Measurements from ENCODE around the gene CORO6. TPM values are rescaled to one million over a fixed set of nuclear protein-coding genes. Genes with fewer than 3 reads are reported as not detected.

CORO6 gene
- total and polyA plus RNA-seq, 2 of the 13 experiments (the other 11 are each of a cell fraction or from before 2014, with no cell fraction given) = 0.42 to 0.82 TPM

- no peak for TF ChIP-seq FOXO1 (CRISPR knock-in tag; IDR thresholded peaks at IDR 0.05)
- peak; percentile 67 for TF ChIP-seq DR1 (CRISPR knock-in tag; IDR thresholded peaks at IDR 0.05)
- TF ChIP-seq NFYB (CRISPR knock-in tag; IDR thresholded peaks at IDR 0.05) = no peak
- no peak for TF ChIP-seq FOXK2 (IDR thresholded peaks at IDR 0.05)
- no peak for TF ChIP-seq SMARCC2 (IDR thresholded peaks at IDR 0.05)
- TF ChIP-seq RBM39 (IDR thresholded peaks at IDR 0.05; ENCODE audit: low read depth, low read length, poor library complexity, severe bottlenecking) = peak; percentile 60
- TF ChIP-seq PAF1 (CRISPR knock-in tag; IDR thresholded peaks at IDR 0.05) = no peak
- TF ChIP-seq CTCF (CRISPR knock-in tag; IDR thresholded peaks at IDR 0.05) = peak; percentile 92
- TF ChIP-seq, protein P1, sequence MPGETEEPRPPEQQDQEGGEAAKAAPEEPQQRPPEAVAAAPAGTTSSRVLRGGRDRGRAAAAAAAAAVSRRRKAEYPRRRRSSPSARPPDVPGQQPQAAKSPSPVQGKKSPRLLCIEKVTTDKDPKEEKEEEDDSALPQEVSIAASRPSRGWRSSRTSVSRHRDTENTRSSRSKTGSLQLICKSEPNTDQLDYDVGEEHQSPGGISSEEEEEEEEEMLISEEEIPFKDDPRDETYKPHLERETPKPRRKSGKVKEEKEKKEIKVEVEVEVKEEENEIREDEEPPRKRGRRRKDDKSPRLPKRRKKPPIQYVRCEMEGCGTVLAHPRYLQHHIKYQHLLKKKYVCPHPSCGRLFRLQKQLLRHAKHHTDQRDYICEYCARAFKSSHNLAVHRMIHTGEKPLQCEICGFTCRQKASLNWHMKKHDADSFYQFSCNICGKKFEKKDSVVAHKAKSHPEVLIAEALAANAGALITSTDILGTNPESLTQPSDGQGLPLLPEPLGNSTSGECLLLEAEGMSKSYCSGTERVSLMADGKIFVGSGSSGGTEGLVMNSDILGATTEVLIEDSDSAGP (CRISPR knock-in tag; IDR thresholded peaks at IDR 0.05; ENCODE audit: borderline replicate concordance) = peak; percentile 81
- 0 out of 2 replicates have a peak, but pooled peaks have one; percentile 7 for TF ChIP-seq RAD21 (CRISPR knock-in tag; IDR thresholded peaks at IDR 0.05)
- TF ChIP-seq SP1 (IDR thresholded peaks at IDR 0.05) = no peak
- peak; percentile 55; the same call in 1 of the 2 replicates for TF ChIP-seq SP1 (CRISPR knock-in tag; IDR thresholded peaks at IDR 0.05)
- no peak for TF ChIP-seq ZNF232 (CRISPR knock-in tag; IDR thresholded peaks at IDR 0.05; ENCODE audit: borderline replicate concordance)
- 0 out of 2 replicates have a peak, but pooled peaks have one; percentile 31 for TF ChIP-seq ZNF275 (CRISPR knock-in tag; IDR thresholded peaks at IDR 0.05; ENCODE audit: borderline replicate concordance)
- no peak for TF ChIP-seq ZNF549 (CRISPR knock-in tag; IDR thresholded peaks at IDR 0.05)
- 0 out of 2 replicates have a peak, but pooled peaks have one; percentile 42 for TF ChIP-seq ZNF563 (CRISPR knock-in tag; IDR thresholded peaks at IDR 0.05)
- TF ChIP-seq MIER2 (CRISPR knock-in tag; IDR thresholded peaks at IDR 0.05) = 0 out of 2 replicates have a peak, but pooled peaks have one; percentile 31
- TF ChIP-seq ZSCAN9 (CRISPR knock-in tag; IDR thresholded peaks at IDR 0.05; ENCODE audit: borderline replicate concordance) = 0 out of 2 replicates have a peak, but pooled peaks have one; percentile 42
- TF ChIP-seq ZFX (CRISPR knock-in tag; IDR thresholded peaks at IDR 0.05; ENCODE audit: low read depth) = peak; percentile 43
- 0 out of 2 replicates have a peak, but pooled peaks have one; percentile 77 for TF ChIP-seq FIP1L1 (IDR thresholded peaks at IDR 0.05; ENCODE audit: borderline replicate concordance, insufficient read depth, low read depth, low read length)
- peak; percentile 6; the same call in 1 of the 2 replicates for TF ChIP-seq KDM5B (CRISPR knock-in tag; IDR thresholded peaks at IDR 0.05; ENCODE audit: borderline replicate concordance)
- TF ChIP-seq TARDBP (CRISPR knock-in tag; IDR thresholded peaks at IDR 0.05) = peak; percentile 51; the same call in 1 of the 2 replicates
- no peak for TF ChIP-seq ZNF451 (CRISPR knock-in tag; IDR thresholded peaks at IDR 0.05)
- peak; percentile 90 for TF ChIP-seq KDM2A (CRISPR knock-in tag; IDR thresholded peaks at IDR 0.05; ENCODE audit: borderline replicate concordance, low read depth)
- TF ChIP-seq HOXA3 (CRISPR knock-in tag; IDR thresholded peaks at IDR 0.05) = peak; percentile 62
- TF ChIP-seq ZNF746 (CRISPR knock-in tag; IDR thresholded peaks at IDR 0.05) = no peak
- TF ChIP-seq ZBTB20 (CRISPR knock-in tag; IDR thresholded peaks at IDR 0.05; ENCODE audit: borderline replicate concordance, low read depth) = 0 out of 2 replicates have a peak, but pooled peaks have one; percentile 48
- 0 out of 2 replicates have a peak, but pooled peaks have one; percentile 11 for TF ChIP-seq SP5 (CRISPR knock-in tag; IDR thresholded peaks at IDR 0.05; ENCODE audit: borderline replicate concordance, low read depth)
- TF ChIP-seq ZNF496 (CRISPR knock-in tag; IDR thresholded peaks at IDR 0.05; ENCODE audit: insufficient replicate concordance) = no peak
Observed at GRCh38 chr17:29617125-29617480, 5.6 kb downstream of the CORO6 start (continued).
